GM10248 (cell line): Measurements from ENCODE around the gene MRPS11.

Source experiments
- CTCF ChIA-PET: fragments of 300-600 bp; sonication (Branson Sonifier 250); formaldehyde crosslinking; extraction: SDS; loops from one replicate; lab custom pipeline; 2021; ENCODE audit warnings: antibody characterized with exemption; lab: Yijun Ruan, JAX
- POLR2A ChIA-PET: fragments of 350-650 bp; sonication (Branson Sonifier 250); formaldehyde crosslinking; extraction: SDS; loops from one replicate; lab custom pipeline; 2020; ENCODE audit warnings: antibody characterized with exemption; lab: Yijun Ruan, JAX
- DNase-seq: peaks from one replicate; pipeline ENCODE4 v3.0.0; 2012; ENCODE audit errors: extremely low spot score
- TF ChIP-seq, protein P1 (sequence below): IDR thresholded peaks from 2 replicates; pipeline ENCODE4 v1.5.1; 2012; ENCODE audit warnings: mild to moderate bottlenecking, low read depth; ENCODE audit errors: extremely low read depth, missing control alignments, control extremely low read depth

The MRPS11 gene

DNA sequence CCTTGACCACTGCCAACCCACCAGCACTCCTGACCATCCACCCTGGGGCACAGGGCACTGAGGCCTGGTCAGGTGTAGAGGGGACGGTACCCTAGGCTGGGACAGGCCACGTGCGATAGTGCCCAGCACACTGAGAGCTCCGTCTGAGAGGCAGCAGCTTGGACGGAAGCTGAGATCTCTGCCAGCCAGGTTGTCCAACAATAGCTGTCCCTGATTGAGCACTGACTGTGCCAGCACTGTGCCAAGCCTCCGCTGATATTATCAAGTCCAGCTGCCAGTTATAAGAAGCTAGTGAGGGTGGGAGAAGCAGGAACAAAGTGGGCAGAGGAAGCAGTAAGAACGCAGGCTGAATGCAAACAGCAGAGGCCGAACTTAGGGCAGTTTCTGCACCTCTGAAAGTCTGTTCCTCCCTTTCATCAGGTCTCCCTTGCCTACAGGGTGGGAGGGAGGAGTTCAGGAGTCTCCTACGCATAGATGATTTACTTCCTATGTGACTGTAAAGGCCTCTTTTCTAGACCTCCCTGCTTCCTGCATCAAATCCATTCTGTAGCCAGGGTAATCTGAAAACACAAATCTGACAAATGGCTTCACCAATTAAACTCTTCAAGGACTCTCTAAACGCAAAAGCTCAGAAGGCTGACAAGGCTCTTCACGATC lies 29.7 kb downstream of the MRPS11 start:
- no peak for DNase-seq
- ChIA-PET CTCF (interaction anchor here (1.0 kb wide), 1 partner anchor 46 kb away, joined by 3 read pairs; no protein-coding TSS in a partner anchor), POLR2A (no interaction called here)
- TF ChIP-seq, protein P1, sequence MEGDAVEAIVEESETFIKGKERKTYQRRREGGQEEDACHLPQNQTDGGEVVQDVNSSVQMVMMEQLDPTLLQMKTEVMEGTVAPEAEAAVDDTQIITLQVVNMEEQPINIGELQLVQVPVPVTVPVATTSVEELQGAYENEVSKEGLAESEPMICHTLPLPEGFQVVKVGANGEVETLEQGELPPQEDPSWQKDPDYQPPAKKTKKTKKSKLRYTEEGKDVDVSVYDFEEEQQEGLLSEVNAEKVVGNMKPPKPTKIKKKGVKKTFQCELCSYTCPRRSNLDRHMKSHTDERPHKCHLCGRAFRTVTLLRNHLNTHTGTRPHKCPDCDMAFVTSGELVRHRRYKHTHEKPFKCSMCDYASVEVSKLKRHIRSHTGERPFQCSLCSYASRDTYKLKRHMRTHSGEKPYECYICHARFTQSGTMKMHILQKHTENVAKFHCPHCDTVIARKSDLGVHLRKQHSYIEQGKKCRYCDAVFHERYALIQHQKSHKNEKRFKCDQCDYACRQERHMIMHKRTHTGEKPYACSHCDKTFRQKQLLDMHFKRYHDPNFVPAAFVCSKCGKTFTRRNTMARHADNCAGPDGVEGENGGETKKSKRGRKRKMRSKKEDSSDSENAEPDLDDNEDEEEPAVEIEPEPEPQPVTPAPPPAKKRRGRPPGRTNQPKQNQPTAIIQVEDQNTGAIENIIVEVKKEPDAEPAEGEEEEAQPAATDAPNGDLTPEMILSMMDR, result no peak

DNA sequence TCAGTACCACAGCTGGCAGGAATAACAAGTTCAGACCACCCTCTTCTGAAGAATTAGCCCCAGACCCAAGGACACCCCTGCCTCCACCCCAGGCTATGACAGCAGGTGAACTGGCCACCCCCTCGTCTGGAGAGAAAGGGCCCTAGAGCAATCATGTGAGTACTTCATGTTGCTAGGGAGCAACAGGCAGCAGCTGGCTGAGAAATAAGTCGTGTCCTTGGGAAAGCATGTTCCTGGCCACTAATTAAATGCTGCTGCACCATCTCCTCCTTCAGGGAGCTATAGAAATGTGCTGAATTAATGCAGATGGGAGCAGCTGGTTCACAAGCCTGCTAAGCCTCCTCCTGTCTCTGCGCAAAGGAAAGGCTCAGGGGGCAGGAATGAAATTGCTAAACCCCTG lies 31.5 kb downstream of the MRPS11 start:
- ChIA-PET POLR2A (no interaction called here), CTCF (interaction anchor here (1.1 kb wide), 1 partner anchor 12 kb away, joined by 4 read pairs; no protein-coding TSS in a partner anchor)
- TF ChIP-seq, protein P1, result no peak
- no peak for DNase-seq

DNA sequence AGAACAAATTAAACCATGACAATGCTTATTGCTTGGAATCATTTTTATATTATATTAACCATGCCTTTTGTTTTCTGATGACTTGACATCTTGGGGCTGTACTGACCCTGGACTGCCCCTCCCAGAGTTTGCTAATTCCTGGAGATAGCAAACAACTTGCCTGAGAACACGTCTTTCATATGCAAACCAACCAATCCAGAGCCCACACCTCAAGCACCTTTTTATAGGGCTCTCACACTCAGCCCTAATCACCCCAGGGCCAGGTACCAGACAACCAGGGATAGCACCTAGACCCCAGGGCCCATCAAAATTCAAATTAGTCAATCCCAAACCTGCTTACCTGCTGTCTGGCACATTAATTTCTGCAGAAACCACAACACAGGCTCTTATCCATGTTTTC lies 36.9 kb downstream of the MRPS11 start:
- no peak for DNase-seq
- ChIA-PET POLR2A (no interaction called here), CTCF (no interaction called here)
- TF ChIP-seq, protein P1, result no peak

DNA sequence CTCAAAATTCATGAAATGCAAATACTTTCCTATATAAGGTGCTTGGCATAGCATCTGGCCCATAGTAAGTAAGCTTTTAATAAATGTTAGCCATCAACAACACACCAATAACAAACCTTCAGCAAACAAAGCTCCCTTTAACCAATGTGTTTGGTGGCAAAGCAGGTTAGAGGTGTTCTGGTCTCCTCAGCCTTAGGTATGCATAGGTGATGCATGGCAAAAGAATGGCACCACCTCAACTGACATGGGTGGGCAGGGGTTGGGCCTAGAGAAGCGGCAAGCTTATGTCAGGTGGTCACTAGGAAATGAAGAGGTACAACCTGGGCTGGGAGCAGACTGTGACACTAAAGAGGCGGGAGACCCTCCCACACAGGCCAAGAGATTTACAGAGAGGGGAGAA lies 38.2 kb downstream of the MRPS11 start:
- TF ChIP-seq, protein P1, result no peak
- ChIA-PET POLR2A (no interaction called here), CTCF (interaction anchor here (1.1 to 1.5 kb wide), 3 partner anchors 11 to 13 kb away, joined by 3 to 7 read pairs (median 3); no protein-coding TSS in a partner anchor)

DNA sequence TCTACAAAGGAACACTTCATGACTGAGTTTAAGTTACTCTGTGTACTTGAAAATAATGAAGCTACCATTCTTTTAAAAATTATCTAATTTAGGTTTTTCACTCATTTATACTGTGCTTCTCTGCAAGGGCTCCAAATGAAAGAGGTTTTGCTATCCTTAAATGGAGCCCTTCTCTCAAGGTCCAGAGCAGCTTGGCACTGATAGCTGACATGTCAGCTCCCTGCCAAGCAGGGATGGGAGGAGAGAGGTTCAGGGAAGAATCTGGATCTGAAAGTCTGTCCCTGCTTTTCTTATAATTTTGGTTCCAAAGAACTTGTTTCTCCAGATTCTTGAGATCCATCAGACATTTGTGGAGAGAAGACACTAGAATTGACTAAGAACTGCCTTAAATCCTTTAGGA lies 39.1 kb downstream of the MRPS11 start:
- ChIA-PET POLR2A (no interaction called here), CTCF (interaction anchor here (1.0 to 2.5 kb wide), 5 partner anchors 10 to 37 kb away, joined by 3 to 8 read pairs (median 3); no protein-coding TSS in a partner anchor)
- TF ChIP-seq, protein P1, result no peak
- DNase-seq, result no peak

More for the DNA sequence above, 38.2 kb downstream of the MRPS11 start:
- DNase-seq, result no peak

DNA sequence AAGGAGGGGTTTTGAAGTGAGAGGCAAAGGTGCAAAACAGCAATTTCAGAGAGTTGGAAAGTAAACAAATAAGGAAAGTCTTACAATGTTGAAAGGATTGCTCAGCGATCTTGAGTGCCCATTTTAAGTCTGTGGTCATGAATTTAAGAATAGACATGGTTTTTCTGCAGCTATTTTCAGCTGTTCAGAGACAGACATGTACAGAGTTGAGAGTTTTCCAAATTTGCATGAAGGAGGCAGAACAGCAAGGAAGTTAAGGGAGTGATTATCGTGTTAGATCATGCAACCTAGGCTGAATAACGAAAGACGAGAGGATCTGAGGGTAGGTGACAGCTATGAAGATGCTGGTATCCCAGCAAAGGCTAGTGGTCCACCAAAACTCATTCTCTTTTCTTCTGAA lies 41.8 kb downstream of the MRPS11 start:
- ChIA-PET POLR2A (no interaction called here), CTCF (interaction anchor here (1.6 to 2.0 kb wide), 2 partner anchors 10 to 13 kb away, joined by 3 to 4 read pairs; no protein-coding TSS in a partner anchor)
- no peak for DNase-seq
- TF ChIP-seq, protein P1, result no peak
